Measurements from ENCODE around the gene EIF3B. TPM values are rescaled to one million over a fixed set of nuclear protein-coding genes. Genes with fewer than 3 reads are reported as not detected.
A peak's percentile ranks its signal among the peaks of the same experiment; 100 is the strongest.

EIF3B gene
- total and polyA plus RNA-seq, 9 of the 15 experiments (the other 6 are each of a cell fraction or from before 2014, with no cell fraction given): 25.9 to 494 (median 357) TPM

DNA sequence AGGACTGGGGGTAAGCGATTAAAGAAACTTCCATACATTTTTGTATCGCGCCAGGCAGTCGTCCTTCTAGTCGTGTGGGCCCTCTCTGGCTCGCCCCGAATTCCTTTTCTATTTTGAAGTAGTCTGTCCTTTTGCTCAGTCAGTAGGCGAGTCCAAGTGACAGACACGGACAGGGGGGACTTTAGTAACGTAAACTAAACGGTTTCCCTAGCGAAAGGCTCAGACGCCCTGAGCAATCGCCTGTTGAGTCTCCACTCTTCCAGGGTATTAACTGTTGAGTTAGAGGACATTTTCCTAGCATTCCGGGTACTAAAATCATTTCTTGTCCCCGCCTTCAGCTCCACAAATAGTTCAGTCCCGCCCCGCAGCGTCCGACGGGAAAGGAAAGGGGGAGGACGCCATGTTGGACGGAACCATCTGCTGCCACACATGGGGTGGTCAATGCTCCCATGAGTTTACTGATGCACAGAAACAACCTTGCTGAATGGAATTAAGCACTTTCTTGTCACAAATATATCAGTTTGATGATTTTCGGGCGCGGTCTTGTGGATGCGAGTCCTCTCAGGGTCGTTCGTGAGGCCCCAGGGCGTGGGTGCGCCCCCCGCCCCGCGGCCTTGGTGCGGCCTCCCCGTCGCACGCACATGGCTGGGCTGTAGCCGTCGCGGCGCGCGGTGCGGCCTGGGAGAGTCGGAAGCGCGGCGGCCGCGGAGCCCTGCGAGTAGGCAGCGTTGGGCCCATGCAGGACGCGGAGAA lies at the start of gene EIF3B (continued):
- TF ChIP-seq, protein P1, sequence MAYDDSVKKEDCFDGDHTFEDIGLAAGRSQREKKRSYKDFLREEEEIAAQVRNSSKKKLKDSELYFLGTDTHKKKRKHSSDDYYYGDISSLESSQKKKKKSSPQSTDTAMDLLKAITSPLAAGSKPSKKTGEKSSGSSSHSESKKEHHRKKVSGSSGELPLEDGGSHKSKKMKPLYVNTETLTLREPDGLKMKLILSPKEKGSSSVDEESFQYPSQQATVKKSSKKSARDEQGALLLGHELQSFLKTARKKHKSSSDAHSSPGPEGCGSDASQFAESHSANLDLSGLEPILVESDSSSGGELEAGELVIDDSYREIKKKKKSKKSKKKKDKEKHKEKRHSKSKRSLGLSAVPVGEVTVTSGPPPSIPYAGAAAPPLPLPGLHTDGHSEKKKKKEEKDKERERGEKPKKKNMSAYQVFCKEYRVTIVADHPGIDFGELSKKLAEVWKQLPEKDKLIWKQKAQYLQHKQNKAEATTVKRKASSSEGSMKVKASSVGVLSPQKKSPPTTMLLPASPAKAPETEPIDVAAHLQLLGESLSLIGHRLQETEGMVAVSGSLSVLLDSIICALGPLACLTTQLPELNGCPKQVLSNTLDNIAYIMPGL (CRISPR knock-in tag; IDR thresholded peaks at IDR 0.05): peak; percentile 61; the same call in 1 of the 2 replicates
- TF ChIP-seq TGIF2 (CRISPR knock-in tag; IDR thresholded peaks at IDR 0.05): no peak
- TF ChIP-seq, protein P2, sequence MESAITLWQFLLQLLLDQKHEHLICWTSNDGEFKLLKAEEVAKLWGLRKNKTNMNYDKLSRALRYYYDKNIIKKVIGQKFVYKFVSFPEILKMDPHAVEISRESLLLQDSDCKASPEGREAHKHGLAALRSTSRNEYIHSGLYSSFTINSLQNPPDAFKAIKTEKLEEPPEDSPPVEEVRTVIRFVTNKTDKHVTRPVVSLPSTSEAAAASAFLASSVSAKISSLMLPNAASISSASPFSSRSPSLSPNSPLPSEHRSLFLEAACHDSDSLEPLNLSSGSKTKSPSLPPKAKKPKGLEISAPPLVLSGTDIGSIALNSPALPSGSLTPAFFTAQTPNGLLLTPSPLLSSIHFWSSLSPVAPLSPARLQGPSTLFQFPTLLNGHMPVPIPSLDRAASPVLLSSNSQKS (CRISPR knock-in tag; IDR thresholded peaks at IDR 0.05): no peak
- TF ChIP-seq, protein P3, sequence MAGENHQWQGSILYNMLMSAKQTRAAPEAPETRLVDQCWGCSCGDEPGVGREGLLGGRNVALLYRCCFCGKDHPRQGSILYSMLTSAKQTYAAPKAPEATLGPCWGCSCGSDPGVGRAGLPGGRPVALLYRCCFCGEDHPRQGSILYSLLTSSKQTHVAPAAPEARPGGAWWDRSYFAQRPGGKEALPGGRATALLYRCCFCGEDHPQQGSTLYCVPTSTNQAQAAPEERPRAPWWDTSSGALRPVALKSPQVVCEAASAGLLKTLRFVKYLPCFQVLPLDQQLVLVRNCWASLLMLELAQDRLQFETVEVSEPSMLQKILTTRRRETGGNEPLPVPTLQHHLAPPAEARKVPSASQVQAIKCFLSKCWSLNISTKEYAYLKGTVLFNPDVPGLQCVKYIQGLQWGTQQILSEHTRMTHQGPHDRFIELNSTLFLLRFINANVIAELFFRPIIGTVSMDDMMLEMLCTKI (IDR thresholded peaks at IDR 0.05; ENCODE audit: partially characterized antibody): no peak
- TF ChIP-seq, protein P4, sequence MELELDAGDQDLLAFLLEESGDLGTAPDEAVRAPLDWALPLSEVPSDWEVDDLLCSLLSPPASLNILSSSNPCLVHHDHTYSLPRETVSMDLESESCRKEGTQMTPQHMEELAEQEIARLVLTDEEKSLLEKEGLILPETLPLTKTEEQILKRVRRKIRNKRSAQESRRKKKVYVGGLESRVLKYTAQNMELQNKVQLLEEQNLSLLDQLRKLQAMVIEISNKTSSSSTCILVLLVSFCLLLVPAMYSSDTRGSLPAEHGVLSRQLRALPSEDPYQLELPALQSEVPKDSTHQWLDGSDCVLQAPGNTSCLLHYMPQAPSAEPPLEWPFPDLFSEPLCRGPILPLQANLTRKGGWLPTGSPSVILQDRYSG (tag; conservative IDR thresholded peaks at IDR 0.05; ENCODE audit: low read depth): no peak
- TF ChIP-seq MED1 (CRISPR knock-in tag; IDR thresholded peaks at IDR 0.05; ENCODE audit: borderline replicate concordance): no peak
- TF ChIP-seq SRF (CRISPR knock-in tag; IDR thresholded peaks at IDR 0.05): no peak
- peak; percentile 7 for TF ChIP-seq LCOR (CRISPR knock-in tag; IDR thresholded peaks at IDR 0.05)
- TF ChIP-seq, protein P5, sequence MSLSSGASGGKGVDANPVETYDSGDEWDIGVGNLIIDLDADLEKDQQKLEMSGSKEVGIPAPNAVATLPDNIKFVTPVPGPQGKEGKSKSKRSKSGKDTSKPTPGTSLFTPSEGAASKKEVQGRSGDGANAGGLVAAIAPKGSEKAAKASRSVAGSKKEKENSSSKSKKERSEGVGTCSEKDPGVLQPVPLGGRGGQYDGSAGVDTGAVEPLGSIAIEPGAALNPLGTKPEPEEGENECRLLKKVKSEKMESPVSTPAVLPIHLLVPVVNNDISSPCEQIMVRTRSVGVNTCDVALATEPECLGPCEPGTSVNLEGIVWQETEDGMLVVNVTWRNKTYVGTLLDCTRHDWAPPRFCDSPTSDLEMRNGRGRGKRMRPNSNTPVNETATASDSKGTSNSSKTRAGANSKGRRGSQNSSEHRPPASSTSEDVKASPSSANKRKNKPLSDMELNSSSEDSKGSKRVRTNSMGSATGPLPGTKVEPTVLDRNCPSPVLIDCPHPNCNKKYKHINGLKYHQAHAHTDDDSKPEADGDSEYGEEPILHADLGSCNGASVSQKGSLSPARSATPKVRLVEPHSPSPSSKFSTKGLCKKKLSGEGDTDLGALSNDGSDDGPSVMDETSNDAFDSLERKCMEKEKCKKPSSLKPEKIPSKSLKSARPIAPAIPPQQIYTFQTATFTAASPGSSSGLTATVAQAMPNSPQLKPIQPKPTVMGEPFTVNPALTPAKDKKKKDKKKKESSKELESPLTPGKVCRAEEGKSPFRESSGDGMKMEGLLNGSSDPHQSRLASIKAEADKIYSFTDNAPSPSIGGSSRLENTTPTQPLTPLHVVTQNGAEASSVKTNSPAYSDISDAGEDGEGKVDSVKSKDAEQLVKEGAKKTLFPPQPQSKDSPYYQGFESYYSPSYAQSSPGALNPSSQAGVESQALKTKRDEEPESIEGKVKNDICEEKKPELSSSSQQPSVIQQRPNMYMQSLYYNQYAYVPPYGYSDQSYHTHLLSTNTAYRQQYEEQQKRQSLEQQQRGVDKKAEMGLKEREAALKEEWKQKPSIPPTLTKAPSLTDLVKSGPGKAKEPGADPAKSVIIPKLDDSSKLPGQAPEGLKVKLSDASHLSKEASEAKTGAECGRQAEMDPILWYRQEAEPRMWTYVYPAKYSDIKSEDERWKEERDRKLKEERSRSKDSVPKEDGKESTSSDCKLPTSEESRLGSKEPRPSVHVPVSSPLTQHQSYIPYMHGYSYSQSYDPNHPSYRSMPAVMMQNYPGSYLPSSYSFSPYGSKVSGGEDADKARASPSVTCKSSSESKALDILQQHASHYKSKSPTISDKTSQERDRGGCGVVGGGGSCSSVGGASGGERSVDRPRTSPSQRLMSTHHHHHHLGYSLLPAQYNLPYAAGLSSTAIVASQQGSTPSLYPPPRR (CRISPR knock-in tag; IDR thresholded peaks at IDR 0.05; ENCODE audit: borderline replicate concordance): no peak
- TF ChIP-seq ATF7 (IDR thresholded peaks at IDR 0.05): peak; percentile 100
- TF ChIP-seq, protein P6, sequence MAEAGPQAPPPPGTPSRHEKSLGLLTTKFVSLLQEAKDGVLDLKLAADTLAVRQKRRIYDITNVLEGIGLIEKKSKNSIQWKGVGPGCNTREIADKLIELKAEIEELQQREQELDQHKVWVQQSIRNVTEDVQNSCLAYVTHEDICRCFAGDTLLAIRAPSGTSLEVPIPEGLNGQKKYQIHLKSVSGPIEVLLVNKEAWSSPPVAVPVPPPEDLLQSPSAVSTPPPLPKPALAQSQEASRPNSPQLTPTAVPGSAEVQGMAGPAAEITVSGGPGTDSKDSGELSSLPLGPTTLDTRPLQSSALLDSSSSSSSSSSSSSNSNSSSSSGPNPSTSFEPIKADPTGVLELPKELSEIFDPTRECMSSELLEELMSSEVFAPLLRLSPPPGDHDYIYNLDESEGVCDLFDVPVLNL (CRISPR knock-in tag; IDR thresholded peaks at IDR 0.05; ENCODE audit: low read depth): no peak
- TF ChIP-seq HCFC1 (IDR thresholded peaks at IDR 0.05; ENCODE audit: low read depth, low read length): peak; percentile 59; the same call in 1 of the 2 replicates
- no peak for TF ChIP-seq POLR2AphosphoS2 (IDR thresholded peaks at IDR 0.05; ENCODE audit: low read length)
- TF ChIP-seq NFE2 (IDR thresholded peaks at IDR 0.05; ENCODE audit: low read depth): peak; percentile 60
- no peak for TF ChIP-seq ZNF197 (CRISPR knock-in tag; IDR thresholded peaks at IDR 0.05; ENCODE audit: low read depth)

Data from K562 (cell line).